ENCODE data around the gene DGKB. TPM values are rescaled to one million over a fixed set of nuclear protein-coding genes. Genes with fewer than 3 reads are reported as not detected.

Gene DGKB
- total and polyA plus RNA-seq, 2 of the 8 experiments (the other 6 are each of a cell fraction or from before 2014, with no cell fraction given), result 1.9 to 2.6 TPM

DNA sequence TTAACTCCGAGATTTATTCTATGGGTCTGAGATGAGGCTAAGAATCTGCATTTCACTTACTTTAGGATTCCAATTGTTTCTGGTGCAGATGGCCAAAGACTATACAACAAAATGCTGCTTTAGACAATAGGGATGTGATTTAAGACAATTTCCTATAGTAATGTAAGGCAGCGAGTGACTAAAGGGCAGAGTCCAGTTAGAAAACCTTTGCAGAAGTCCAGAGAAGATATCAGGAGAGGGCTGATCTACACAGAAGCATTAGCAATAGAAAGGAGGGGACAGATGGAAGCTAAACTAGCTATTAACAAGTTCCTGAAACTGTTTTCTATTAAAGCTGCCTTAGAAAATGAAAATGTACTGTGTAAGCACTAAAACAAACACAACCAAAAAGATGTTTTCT lies 398.9 kb downstream of the DGKB start:
- Histone ChIP-seq H4K5ac (ENCODE audit: insufficient read length, low read depth, low read length) (no peak overlapping the region), H3K4me1 (replicated peaks in 1 of 4; ENCODE audit: control insufficient read depth in 3 of 4, insufficient read depth in 4 of 4, low read length in 3 of 4) (peaks cover 0 to 8% (median 2%) of the 10 kb centered on the region in 4 experiments; a peak in 3 of 7 replicates), H2AFZ (ENCODE audit: low read length) (no peak overlapping the region), H3K23me2 (ENCODE audit: low read depth, low read length) (no peaks in the 10 kb centered on the region), H3K14ac (ENCODE audit: insufficient read length) (no peak overlapping the region), H4K20me1 (replicated peaks in 1 of 2; ENCODE audit: control insufficient read depth in 1 of 2, insufficient read depth in 2 of 2, low read length in 2 of 2) (no peaks in the 10 kb centered on the region), H3K4me2 (ENCODE audit: insufficient read depth in 1 of 2, low read depth in 2 of 2, low read length in 2 of 2) (no peak overlapping the region; a peak in 1 of 4 replicates), H3K27ac (ENCODE audit: low read depth, low read length) (no peak overlapping the region), H2BK15ac (ENCODE audit: low read length) (no peak overlapping the region), H2BK12ac (ENCODE audit: low read depth, low read length) (no peak overlapping the region), H4K91ac (replicated peaks; ENCODE audit: insufficient read length, low read length) (no peak overlapping the region), H3K18ac (ENCODE audit: extremely low read depth, low read length) (no peak overlapping the region), H3K4me3 (ENCODE audit: extremely low read depth in 1 of 4, insufficient read depth in 2 of 4, low read depth in 3 of 4, low read length in 4 of 4) (no peak overlapping the region), H3K79me2 (ENCODE audit: control insufficient read depth in 1 of 2, insufficient read depth in 2 of 2, low read length in 2 of 2) (no peaks in the 10 kb centered on the region), H2BK20ac (ENCODE audit: low read length) (no peak overlapping the region), H3K4ac (replicated peaks; ENCODE audit: insufficient read length, low read depth, low read length) (no peak overlapping the region), H3K9ac (replicated peaks in 1 of 4; ENCODE audit: extremely low read depth in 1 of 4, low read depth in 3 of 4, low read length in 3 of 4) (no peak overlapping the region), H3K23ac (ENCODE audit: insufficient read length) (no peak overlapping the region), H2AK5ac (ENCODE audit: low read depth, low read length) (no peak overlapping the region), H2BK120ac (replicated peaks; ENCODE audit: low read depth, low read length) (no peak overlapping the region), H3K79me1 (ENCODE audit: low read depth, low read length) (no peaks in the 10 kb centered on the region), H3K56ac (replicated peaks; ENCODE audit: insufficient read length, low read depth, low read length) (no peak overlapping the region), H3K27me3 (replicated peaks in 1 of 4; ENCODE audit: control insufficient read depth in 3 of 4, extremely low read depth in 1 of 4, insufficient read depth in 3 of 4, low read length in 3 of 4) (peaks cover 0 to 1% (median 0%) of the 10 kb centered on the region in 4 experiments; a peak in 1 of 7 replicates), H3K9me3 (ENCODE audit: insufficient read depth in 2 of 2, low read depth in 1 of 2, low read length in 1 of 2) (no peaks in the 10 kb centered on the region), H3K36me3 (ENCODE audit: control insufficient read depth in 2 of 4, insufficient read depth in 4 of 4, low read length in 3 of 4) (no peaks in the 10 kb centered on the region), H4K8ac (ENCODE audit: extremely low read depth, insufficient read depth, low read length) (no peak overlapping the region), H2BK5ac (ENCODE audit: low read depth, low read length) (no peak overlapping the region)
- CTCF ChIA-PET (ENCODE audit: partially characterized antibody), result interaction anchor here (1.1 kb wide), 1 partner anchor 515 kb away, joined by 3 read pairs; the partner anchor contains the start of gene ETV1
- POLR2A ChIA-PET (ENCODE audit: partially characterized antibody), result interaction anchor here (0.8 kb wide), 1 partner anchor 515 kb away, joined by 3 read pairs; no protein-coding TSS in a partner anchor
- TF ChIP-seq MAFK (IDR thresholded peaks at IDR 0.05; ENCODE audit: low read depth, low read length), result no peak
- TF ChIP-seq YY1 (IDR thresholded peaks at IDR 0.05; ENCODE audit: low read depth, low read length), result no peak
- no peak for TF ChIP-seq CEBPB (IDR thresholded peaks at IDR 0.05; ENCODE audit: low read depth, low read length)
- TF ChIP-seq TCF12 (IDR thresholded peaks at IDR 0.05; ENCODE audit: low read depth, low read length), result no peak
- no peak for TF ChIP-seq KDM1A (IDR thresholded peaks at IDR 0.05; ENCODE audit: borderline replicate concordance, low read length)
- TF ChIP-seq POU5F1 (IDR thresholded peaks at IDR 0.05; ENCODE audit: low read depth, low read length), result no peak
- TF ChIP-seq TAF1 (IDR thresholded peaks at IDR 0.05; ENCODE audit: low read depth, low read length), result no peak
- 79% methylated on average over 2 of the region's 2 CpGs; no CpG with 5 or more reads in 1 of the 2 experiments for WGBS, 2 experiments (ENCODE audit: extremely low coverage in 1 of 2, insufficient coverage in 1 of 2, insufficient read length in 1 of 2, insufficient replicate concordance in 2 of 2, low coverage in 1 of 2, low lambda C conversion rate in 2 of 2, missing lambda C conversion rate in 1 of 2)
- no peak for FAIRE-seq
- DNase-seq (ENCODE audit: low read depth in 1 of 2, low spot score in 2 of 2), result no peak

All from H1 (cell line).